Heart left ventricle (tissue), 13 donors: Measurements from ENCODE around the gene TMEM237.

Experiments
- CTCF ChIP-seq, 12 donors: fragments of 200-600 bp; sonication (generic) in 4 of 12; IDR thresholded peaks; one replicate each; pipeline versions ENCODE4 v1.5.0 to v1.8.0; 2018 to 2022; ENCODE audit warnings: antibody characterized with exemption in 12 of 12, mild to moderate bottlenecking in 5 of 12
- POLR2A ChIP-seq, 2 donors: fragments of 450-650 bp; IDR thresholded peaks; one replicate each; pipeline ENCODE4 v1.6.1; 2017; ENCODE audit warnings: antibody characterized with exemption in 2 of 2, mild to moderate bottlenecking in 2 of 2, moderate library complexity in 2 of 2
- donor health status: ischemic (EF 13 %, LVEDD 7.1; RV severe dilation, severe dysfunction).
- donor health status: DM: no; HTN: yes; CAD: no.
- donor health status: DM: no; HTN: no; CAD: no.
- donor health status: ischemic (EF 25% LVEDD 6.9; RV normal size, moderate dysfunction).
- donor health status: ischemic (EF 25% LVEDD 5.7; RV mildly dilated, moderate dysfunction).
- donor health status: ischemic (EF 35%, LVEDD 5.7; RV mildly dilated, moderate dysfunction).
- donor health status: nonischemic (EF 11% LVEDD 7.7; RV severe dilation, severe dysfunction).
- donor health status: DM: yes; HTN: yes; CAD: no.
- donor health status: PGD.
- donor health status: ischemic (EF 29% LVEDD 5.4; RV normal size, mild dysfunction).
- donor health status: nonischemic (EF 23%, LVEDD 6.1; RV moderate dilation, normal function).

- TF ChIP-seq CTCF (IDR thresholded peaks at IDR 0.05) (peak in 5 of 12 donors; percentile 7 to 24 (median 22)), POLR2A (IDR thresholded peaks at IDR 0.05) (peak in 1 of 2 donors; percentile 61)
These were observed 606 bp downstream of the TMEM237 start for GRCh38 chr2:201642579-201643215.
